HG02610 (cell line): ENCODE measurements around the gene GPS2.

ENCODE experiments used
- ATAC-seq: cut with Tn5 transposase; IDR thresholded peaks from one replicate; pipeline ENCODE4 v1.9.1; 2021; ENCODE audit warnings: mild to moderate bottlenecking, moderate library complexity; ENCODE audit not compliant: unreplicated experiment

The GPS2 gene

GRCh38 chr17:7314719-7315569, at the start of gene GPS2:
Gene GPS2 (minus strand): TSS chr17:7315360. CDS start chr17:7315052, 308 bp downstream.
- ATAC-seq, result peak; percentile 73

- ATAC-seq, result no peak
Observed at GRCh38 chr17:7363311-7363710, 48.2 kb upstream of the GPS2 start.

GRCh38 chr17:7361906-7362305, 46.7 kb upstream of the GPS2 start:
- no peak for ATAC-seq

- no peak for ATAC-seq
Observed at GRCh38 chr17:7357381-7357780, 42.2 kb upstream of the GPS2 start.

- no peak for ATAC-seq
Observed at GRCh38 chr17:7356756-7357155, 41.6 kb upstream of the GPS2 start.

- peak; percentile 45 for ATAC-seq
Observed at GRCh38 chr17:7356072-7356549, 41.0 kb upstream of the GPS2 start.

GRCh38 chr17:7355573-7355972, 40.4 kb upstream of the GPS2 start:
- no peak for ATAC-seq

GRCh38 chr17:7355053-7355452, 39.9 kb upstream of the GPS2 start, which contains the start of gene TMEM95:
Gene TMEM95 (plus strand): TSS chr17:7355156. CDS start chr17:7355205, 49 bp downstream.
- ATAC-seq, result no peak

GRCh38 chr17:7354262-7354843, 39.2 kb upstream of the GPS2 start:
- ATAC-seq, result no peak

- ATAC-seq, result no peak
Observed at GRCh38 chr17:7352910-7353635, 37.9 kb upstream of the GPS2 start.

- ATAC-seq, result no peak
Observed at GRCh38 chr17:7352503-7352889, 37.3 kb upstream of the GPS2 start.

GRCh38 chr17:7351665-7352502, 36.7 kb upstream of the GPS2 start, which contains the start of gene KCTD11:
Gene KCTD11 (plus strand): TSS chr17:7352162.
- ATAC-seq, result peak; percentile 53

- ATAC-seq, result no peak
Observed at GRCh38 chr17:7348478-7349242, 33.5 kb upstream of the GPS2 start.

GRCh38 chr17:7347630-7348477, 32.7 kb upstream of the GPS2 start:
- no peak for ATAC-seq

- no peak for ATAC-seq
Observed at GRCh38 chr17:7346761-7347614, 31.8 kb upstream of the GPS2 start.

- ATAC-seq, result no peak
Observed at GRCh38 chr17:7343250-7343649, 28.1 kb upstream of the GPS2 start.

- no peak for ATAC-seq
Observed at GRCh38 chr17:7341842-7342241, 26.7 kb upstream of the GPS2 start.

GRCh38 chr17:7340179-7340578, 25.0 kb upstream of the GPS2 start:
- ATAC-seq, result no peak
